ENCODE data around the gene TOR2A.

The TOR2A gene

GRCh38 chr9:127715470-127716337 lies 19.4 kb downstream of the TOR2A start, which contains the start of the genes PTRH1 and TTC16:
Gene PTRH1 (minus strand): TSS chr9:127715663. CDS start chr9:127715639, 24 bp downstream.
Gene TTC16 (plus strand): TSS chr9:127716079. CDS start chr9:127716146, 67 bp downstream.
- peak; percentile 92 for DNase-seq

DNA sequence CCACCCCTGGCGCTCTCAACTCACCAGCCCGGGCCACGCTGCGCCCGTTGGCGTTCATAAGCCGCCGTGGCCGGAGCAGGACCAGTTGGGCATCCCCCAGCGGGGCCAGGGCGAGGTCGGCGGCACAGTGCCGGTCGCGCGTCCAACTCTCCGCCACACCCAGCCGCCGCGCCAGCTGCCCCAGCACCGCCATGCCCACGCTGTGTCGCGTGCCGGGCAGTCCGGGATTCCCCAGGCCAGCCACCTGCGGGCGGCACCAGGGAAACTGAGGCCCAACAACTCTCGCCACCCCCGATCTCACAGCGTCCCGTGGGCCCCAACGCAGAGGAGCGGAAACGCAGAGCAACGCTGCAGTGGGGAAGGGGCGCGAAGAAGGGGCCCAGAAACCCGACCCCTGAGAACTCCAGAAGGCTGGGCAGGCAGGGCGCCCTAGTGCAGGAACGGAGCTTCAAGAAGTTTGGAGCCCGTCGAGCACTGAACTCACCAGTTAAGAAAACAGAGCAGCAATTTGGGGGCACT lies 20.1 kb downstream of the TOR2A start:
- no peak for DNase-seq

- DNase-seq = no peak
Observed at GRCh38 chr9:127714020-127714750, 20.9 kb downstream of the TOR2A start.

GRCh38 chr9:127712867-127713266 lies 22.2 kb downstream of the TOR2A start:
- no peak for DNase-seq

DNA sequence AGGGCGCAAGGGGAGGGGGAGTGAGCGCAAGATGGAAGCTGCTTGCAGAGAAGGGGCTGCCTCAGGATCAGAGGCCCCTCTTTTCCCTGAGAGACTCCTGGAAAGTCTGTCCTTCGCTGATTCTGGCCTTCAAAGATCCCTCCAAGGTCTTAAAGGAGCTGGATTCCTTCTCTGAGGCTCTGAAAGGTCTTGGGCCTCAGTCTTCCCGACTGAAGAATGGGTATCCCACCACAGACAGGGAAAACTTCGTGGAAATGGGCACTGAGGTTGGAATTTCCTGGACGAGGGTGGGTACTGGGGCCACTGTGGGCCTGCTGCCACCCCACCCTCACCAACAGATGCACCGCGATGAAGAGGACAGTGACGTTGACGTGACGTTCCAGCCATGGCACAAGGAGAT lies 22.7 kb downstream of the TOR2A start:
- no peak for DNase-seq

DNA sequence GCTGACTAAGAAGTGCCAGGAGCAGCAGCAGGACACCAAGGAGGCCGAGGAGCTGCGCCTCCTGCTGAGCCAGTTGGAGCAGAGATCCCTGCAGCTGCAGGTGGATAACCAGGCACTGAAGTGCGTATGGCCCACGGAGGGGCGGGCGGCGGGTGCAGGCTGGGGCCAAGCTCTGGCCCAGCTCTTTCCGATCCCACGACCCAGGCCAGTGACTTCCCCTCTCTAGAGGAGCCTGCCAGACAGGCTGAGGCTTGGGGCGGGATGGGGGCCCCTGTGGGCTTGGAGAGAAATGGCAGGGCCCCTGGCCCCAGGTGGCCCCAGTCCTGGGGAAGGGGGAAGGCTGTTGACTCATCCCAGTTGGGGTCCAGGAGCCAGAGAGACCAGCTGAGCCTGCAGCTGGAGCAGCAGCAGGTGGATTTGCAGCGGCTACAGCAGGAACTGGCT lies 23.2 kb downstream of the TOR2A start:
- no peak for DNase-seq

GRCh38 chr9:127711226-127711701 lies 23.8 kb downstream of the TOR2A start:
- no peak for DNase-seq

GRCh38 chr9:127710204-127710783 lies 24.8 kb downstream of the TOR2A start:
- DNase-seq = no peak

DNA sequence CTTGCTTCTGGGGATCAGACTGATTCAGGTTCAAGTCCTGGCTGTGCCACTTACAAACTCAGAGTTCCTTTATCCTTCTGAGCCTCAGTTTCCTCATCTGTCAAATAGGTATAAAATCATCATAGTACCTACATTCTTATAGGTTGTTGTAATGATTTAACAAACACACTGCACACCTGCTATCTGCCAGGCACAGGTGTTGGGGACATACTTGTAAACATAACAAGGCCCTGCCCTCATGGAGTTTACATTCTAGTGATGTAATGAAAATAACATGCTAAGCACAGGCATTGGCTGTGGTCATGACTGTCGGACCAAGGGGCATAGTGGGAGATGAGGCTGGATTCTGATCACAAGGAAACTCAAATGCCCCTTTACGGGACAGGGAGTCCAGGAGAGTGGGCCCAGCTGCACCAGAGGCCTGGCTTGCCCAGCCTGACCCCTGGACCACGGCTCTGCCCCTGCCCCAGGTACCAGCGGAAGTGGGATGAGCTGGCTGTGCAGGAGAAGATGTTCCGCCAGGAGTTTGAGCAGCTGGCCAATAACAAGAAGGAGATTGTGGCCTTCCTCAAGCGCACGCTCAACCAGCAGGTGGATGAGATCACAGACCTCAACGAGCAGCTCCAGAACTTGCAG lies 26.0 kb downstream of the TOR2A start:
- DNase-seq = no peak

GRCh38 chr9:127707766-127708165 lies 27.3 kb downstream of the TOR2A start:
- DNase-seq = no peak

DNA sequence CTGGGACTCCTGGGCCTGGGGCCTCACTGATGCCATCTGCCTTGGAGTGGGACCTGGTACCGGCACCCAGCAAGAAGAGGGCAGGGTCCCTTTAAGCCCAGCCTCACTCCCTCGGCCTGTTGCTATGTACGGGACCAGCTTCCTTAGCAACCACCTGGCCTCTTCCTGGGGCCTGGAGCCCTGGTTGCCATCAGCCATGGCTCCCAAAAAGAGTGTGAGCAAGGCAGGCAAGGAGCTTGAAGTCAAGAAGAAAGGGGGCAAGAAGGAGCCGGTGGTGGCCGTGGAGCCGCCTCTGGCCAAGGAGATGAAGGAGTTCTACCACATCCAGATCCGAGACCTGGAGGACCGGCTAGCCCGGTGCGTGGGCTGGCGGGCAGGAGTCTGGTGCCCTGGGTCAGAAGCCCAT lies 28.3 kb downstream of the TOR2A start, which contains the start of gene CFAP157:
TSS of gene CFAP157 (plus strand) at position 153 of the 406 bp plus-strand sequence. CDS start at position 197, 44 bp downstream.
- DNase-seq = no peak

DNA sequence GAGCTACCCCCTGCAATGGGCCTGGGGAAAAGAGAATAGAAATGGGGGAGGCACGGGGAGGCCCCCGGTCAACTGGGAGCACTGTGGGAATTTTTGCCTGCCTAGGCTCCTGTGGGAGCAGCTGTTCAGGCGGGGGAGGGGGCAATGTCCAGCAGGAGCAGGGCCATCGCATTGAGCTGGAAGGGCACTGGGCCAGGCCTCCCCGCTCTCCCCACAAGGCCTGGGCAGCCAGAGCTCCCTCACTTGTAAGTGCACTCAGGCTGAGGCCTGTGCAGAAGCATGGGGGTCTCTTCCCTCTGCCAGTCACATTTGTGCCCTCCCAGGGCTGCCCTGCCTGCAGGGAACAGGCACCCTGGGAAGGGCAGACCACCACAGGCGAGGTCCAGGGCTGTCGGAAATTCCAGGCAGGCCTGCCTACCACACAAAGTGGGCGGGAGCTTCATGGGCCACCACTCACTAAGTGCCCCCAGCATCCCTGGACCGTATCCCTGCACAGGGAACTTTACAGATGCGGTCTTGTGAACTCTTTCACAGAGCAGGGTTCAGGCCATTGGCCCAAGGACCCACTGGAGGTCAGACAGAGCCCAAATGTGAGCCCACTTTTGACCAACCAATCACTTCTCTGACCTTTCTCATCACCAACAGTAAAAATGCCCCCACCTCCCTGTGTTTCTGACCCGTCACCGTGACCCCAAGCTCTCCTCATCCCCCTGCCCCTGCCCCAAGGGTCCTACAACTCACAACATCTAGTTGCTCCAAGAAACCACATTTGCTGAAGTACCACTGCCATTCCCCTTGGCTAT lies 29.3 kb downstream of the TOR2A start:
- DNase-seq = no peak

- no peak for DNase-seq
Observed at GRCh38 chr9:127703289-127703946, 31.7 kb downstream of the TOR2A start.

- no peak for DNase-seq
Observed at GRCh38 chr9:127700594-127701255, 34.4 kb downstream of the TOR2A start.

- no peak for DNase-seq
Observed at GRCh38 chr9:127700140-127700539, 35.0 kb downstream of the TOR2A start.

- DNase-seq = peak; percentile 42
Observed at GRCh38 chr9:127698985-127699670, 36.0 kb downstream of the TOR2A start.

DNA sequence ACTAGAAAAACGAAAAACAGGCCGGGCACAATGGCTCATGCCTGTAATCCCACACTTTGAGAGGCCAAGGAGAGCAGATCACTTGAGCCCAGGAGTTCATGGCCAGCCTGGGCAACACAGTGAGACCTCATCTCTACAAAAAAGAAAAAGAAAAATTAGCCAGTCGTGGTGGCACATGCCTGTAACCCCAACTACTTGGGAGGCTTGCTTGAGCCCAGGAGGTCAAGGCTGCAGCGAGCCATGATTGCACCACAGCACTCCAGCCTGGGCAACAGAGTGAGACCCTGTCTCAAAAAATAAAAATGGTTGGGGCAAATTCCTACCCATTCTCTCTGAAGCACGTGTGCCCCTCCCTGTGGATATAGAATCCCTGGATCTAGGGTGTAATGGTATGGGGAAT lies 36.7 kb downstream of the TOR2A start:
- DNase-seq = no peak

DNA sequence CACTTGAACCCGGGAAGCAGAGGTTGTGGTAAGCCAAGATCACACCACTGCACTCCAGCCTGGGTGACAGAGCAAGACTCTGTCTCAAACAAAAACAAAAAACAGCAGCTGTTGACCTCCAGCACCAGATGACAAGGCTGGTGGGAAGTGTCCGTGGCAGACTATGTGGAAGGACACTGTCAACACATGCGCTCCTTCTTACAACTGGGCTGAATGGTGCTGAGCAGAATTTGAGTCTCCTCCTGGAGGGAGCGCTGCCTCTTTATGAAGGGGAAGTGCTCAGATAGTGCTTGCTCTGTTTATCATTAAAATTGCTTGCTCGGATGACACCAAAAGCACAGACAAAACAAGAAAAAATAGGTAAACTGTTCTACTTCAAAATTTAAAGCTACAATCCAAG lies 37.5 kb downstream of the TOR2A start:
- DNase-seq = no peak

GRCh38 chr9:127694890-127695720 lies 40.0 kb downstream of the TOR2A start:
- DNase-seq = no peak

Data from amniotic stem cell (primary cell).